HEK293 (cell line): ENCODE results near the gene QSOX1.
A peak's percentile ranks its signal among the peaks of the same experiment; 100 is the strongest.

Source experiments
- CTCF ChIA-PET: fragments of 350-600 bp; formaldehyde crosslinking; extraction: SDS; loops from one replicate; lab custom pipeline; 2021; ENCODE audit warnings: antibody characterized with exemption; lab: Yijun Ruan, JAX
- POLR2A ChIA-PET: fragments of 300-600 bp; formaldehyde crosslinking; extraction: SDS; loops from one replicate; lab custom pipeline; 2020; ENCODE audit warnings: antibody characterized with exemption, inconsistent platforms; lab: Yijun Ruan, JAX
- H3K27ac ChIP-seq: fragments of 200-500 bp; sonication (Bioruptor generic); 2 replicates; pipeline ENCODE4 v1.5.1; 2014; ENCODE audit warnings: low read depth, low read length, control low read depth, inconsistent platforms; ENCODE audit errors: extremely low read depth
- H3K36me3 ChIP-seq, 2 experiments: fragments of 200-500 bp in 1 of 2; sonication (Bioruptor generic) in 1 of 2; 1 replicate in 1 of 2; 2 replicates in 1 of 2; pipeline ENCODE4 v1.5.1; 2014 to 2017; ENCODE audit warnings: inconsistent platforms in 2 of 2, low read length in 2 of 2; ENCODE audit not compliant: control insufficient read depth in 2 of 2, insufficient read depth in 1 of 2
- H3K4me1 ChIP-seq: fragments of 200-500 bp; sonication (Bioruptor generic); 2 replicates; pipeline ENCODE4 v1.5.1; 2014; ENCODE audit warnings: mild to moderate bottlenecking, low read length, inconsistent platforms; ENCODE audit not compliant: control insufficient read depth, insufficient read depth
- H3K4me3 ChIP-seq: 2 replicates; pipeline ENCODE4 v1.5.1; 2011; ENCODE audit warnings: low read depth, mild to moderate bottlenecking, control low read depth, low read length, moderate library complexity
- H3K9me3 ChIP-seq: fragments of 200-500 bp; sonication (Bioruptor generic); 2 replicates; pipeline ENCODE4 v1.5.1; 2014; ENCODE audit warnings: low read depth, low read length, inconsistent platforms; ENCODE audit not compliant: control insufficient read depth, insufficient read depth
- BCL11A ChIP-seq: fragments of 450-650 bp; formaldehyde crosslinking; IDR thresholded peaks from 2 replicates; pipeline ENCODE4 v1.5.1; 2016; ENCODE audit warnings: low read depth, missing biosample characterization, missing genetic modification characterization
- EGR2 ChIP-seq: fragments of 450-650 bp; formaldehyde crosslinking; IDR thresholded peaks from 2 replicates; pipeline ENCODE4 v1.5.1; 2016; ENCODE audit warnings: low read depth, missing biosample characterization, missing genetic modification characterization
- GLI2 ChIP-seq: fragments of 450-650 bp; formaldehyde crosslinking; IDR thresholded peaks from 2 replicates; pipeline ENCODE4; 2017; ENCODE audit warnings: missing biosample characterization, missing genetic modification characterization, low read depth, borderline replicate concordance
- KLF10 ChIP-seq: fragments of 450-650 bp; IDR thresholded peaks from 2 replicates; pipeline ENCODE4 v1.5.1; 2018; ENCODE audit warnings: missing biosample characterization, mild to moderate bottlenecking, missing genetic modification characterization
- KLF9 ChIP-seq: fragments of 450-650 bp; formaldehyde crosslinking; IDR thresholded peaks from 2 replicates; pipeline ENCODE4 v1.5.1; 2016; ENCODE audit warnings: missing biosample characterization, missing genetic modification characterization, low read depth
- MEIS1 ChIP-seq: sonication (generic); formaldehyde crosslinking; IDR thresholded peaks from 2 replicates; pipeline ENCODE4 v1.8.1; 2022; ENCODE audit warnings: missing genetic modification reagents, mild to moderate bottlenecking, borderline replicate concordance
- REPIN1 ChIP-seq: fragments of 450-650 bp; formaldehyde crosslinking; IDR thresholded peaks from 2 replicates; pipeline ENCODE4 v1.5.1; 2017; ENCODE audit warnings: missing biosample characterization, missing genetic modification characterization, low read depth
- SCRT2 ChIP-seq: fragments of 450-650 bp; formaldehyde crosslinking; IDR thresholded peaks from 2 replicates; pipeline ENCODE4 v1.5.1; 2016; ENCODE audit warnings: missing biosample characterization, missing genetic modification characterization
- ZFHX2 ChIP-seq: fragments of 450-650 bp; formaldehyde crosslinking; conservative IDR thresholded peaks from 2 replicates; pipeline ENCODE4 v1.5.1; 2016; ENCODE audit warnings: missing biosample characterization, missing genetic modification characterization
- ZNF114 ChIP-seq: fragments of 450-650 bp; formaldehyde crosslinking; IDR thresholded peaks from 2 replicates; pipeline ENCODE4 v1.5.0; 2017; ENCODE audit warnings: missing biosample characterization, missing genetic modification characterization
- ZNF239 ChIP-seq: fragments of 450-650 bp; formaldehyde crosslinking; IDR thresholded peaks from 2 replicates; pipeline ENCODE4 v1.5.1; 2016; ENCODE audit warnings: missing biosample characterization, missing genetic modification characterization
- ZNF266 ChIP-seq: fragments of 450-650 bp; formaldehyde crosslinking; IDR thresholded peaks from 2 replicates; pipeline ENCODE4 v1.5.1; 2016; ENCODE audit warnings: missing biosample characterization, missing genetic modification characterization, low read depth
- ZNF311 ChIP-seq: fragments of 450-650 bp; formaldehyde crosslinking; IDR thresholded peaks from 2 replicates; pipeline ENCODE4 v1.5.1; 2017; ENCODE audit warnings: missing biosample characterization, missing genetic modification characterization, borderline replicate concordance
- ZNF341 ChIP-seq: fragments of 450-650 bp; formaldehyde crosslinking; IDR thresholded peaks from 2 replicates; pipeline ENCODE4; 2016; ENCODE audit warnings: low read depth, missing biosample characterization, missing genetic modification characterization
- ZNF416 ChIP-seq: fragments of 450-650 bp; formaldehyde crosslinking; IDR thresholded peaks from 2 replicates; pipeline ENCODE4 v1.5.1; 2016; ENCODE audit warnings: missing biosample characterization, missing genetic modification characterization
- ZNF473 ChIP-seq: fragments of 450-650 bp; formaldehyde crosslinking; IDR thresholded peaks from 2 replicates; pipeline ENCODE4 v1.5.1; 2017; ENCODE audit warnings: missing biosample characterization, missing genetic modification characterization
- ZNF561 ChIP-seq: fragments of 450-650 bp; IDR thresholded peaks from 2 replicates; pipeline ENCODE4 v1.5.1; 2018; ENCODE audit warnings: missing biosample characterization, missing genetic modification characterization, borderline replicate concordance
- ZNF629 ChIP-seq: fragments of 450-650 bp; formaldehyde crosslinking; IDR thresholded peaks from 2 replicates; pipeline ENCODE4 v1.5.1; 2017; ENCODE audit warnings: missing biosample characterization, missing genetic modification characterization
- ZNF664 ChIP-seq: fragments of 450-650 bp; formaldehyde crosslinking; IDR thresholded peaks from 2 replicates; pipeline ENCODE4 v1.5.1; 2016; ENCODE audit warnings: missing biosample characterization, missing genetic modification characterization
- ZNF707 ChIP-seq: fragments of 450-650 bp; formaldehyde crosslinking; IDR thresholded peaks from 2 replicates; pipeline ENCODE4 v1.5.1; 2016; ENCODE audit warnings: missing biosample characterization, missing genetic modification characterization
- ZNF776 ChIP-seq: fragments of 450-650 bp; formaldehyde crosslinking; IDR thresholded peaks from 2 replicates; pipeline ENCODE4 v1.5.0; 2017; ENCODE audit warnings: missing biosample characterization, missing genetic modification characterization, borderline replicate concordance
- ZNF791 ChIP-seq: fragments of 450-650 bp; formaldehyde crosslinking; IDR thresholded peaks from 2 replicates; pipeline ENCODE4 v1.5.1; 2016; ENCODE audit warnings: missing biosample characterization, missing genetic modification characterization
- TF ChIP-seq, protein P1 (sequence below): fragments of 450-650 bp; formaldehyde crosslinking; IDR thresholded peaks from 2 replicates; pipeline ENCODE4 v1.5.1; 2016; ENCODE audit warnings: missing biosample characterization, missing genetic modification characterization
- TF ChIP-seq, protein P2 (sequence below): fragments of 450-650 bp; formaldehyde crosslinking; IDR thresholded peaks from 2 replicates; pipeline ENCODE4 v1.5.1; 2016; ENCODE audit warnings: missing biosample characterization, missing genetic modification characterization, low read depth
- TF ChIP-seq, protein P3 (sequence below): fragments of 450-650 bp; formaldehyde crosslinking; IDR thresholded peaks from 2 replicates; pipeline ENCODE4 v1.5.1; 2016; ENCODE audit warnings: missing biosample characterization, missing genetic modification characterization

Gene QSOX1

DNA sequence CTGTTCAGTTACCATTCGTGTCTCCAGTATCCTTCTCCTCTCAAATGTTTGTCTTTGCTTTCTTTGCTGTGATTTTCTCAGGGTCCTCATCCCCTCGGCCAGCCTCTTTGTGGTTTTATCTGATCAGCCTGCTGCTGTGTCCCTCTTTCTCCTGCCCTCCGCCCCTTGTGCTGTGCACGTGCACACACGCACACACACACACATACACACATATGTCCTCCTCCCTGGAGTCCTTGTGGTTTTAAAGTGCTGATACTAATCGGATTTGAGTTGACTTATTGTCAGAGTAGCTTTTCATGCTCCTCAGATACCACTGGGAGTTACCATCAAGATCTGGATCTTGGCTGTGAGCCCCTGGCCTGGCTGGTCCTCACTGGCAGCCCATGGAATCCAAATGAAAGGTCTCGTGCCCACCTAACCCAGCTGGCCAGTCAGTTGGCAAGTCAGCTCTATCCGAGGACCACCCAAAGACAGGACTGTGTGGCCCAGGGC, 34.1 kb downstream of the QSOX1 start:
- no peaks in the 10 kb centered on the region for H3K9me3 ChIP-seq
- no peak overlapping the region for H3K4me3 ChIP-seq
- no peak overlapping the region for H3K27ac ChIP-seq
- TF ChIP-seq GLI2 = no peak
- TF ChIP-seq, protein P1, sequence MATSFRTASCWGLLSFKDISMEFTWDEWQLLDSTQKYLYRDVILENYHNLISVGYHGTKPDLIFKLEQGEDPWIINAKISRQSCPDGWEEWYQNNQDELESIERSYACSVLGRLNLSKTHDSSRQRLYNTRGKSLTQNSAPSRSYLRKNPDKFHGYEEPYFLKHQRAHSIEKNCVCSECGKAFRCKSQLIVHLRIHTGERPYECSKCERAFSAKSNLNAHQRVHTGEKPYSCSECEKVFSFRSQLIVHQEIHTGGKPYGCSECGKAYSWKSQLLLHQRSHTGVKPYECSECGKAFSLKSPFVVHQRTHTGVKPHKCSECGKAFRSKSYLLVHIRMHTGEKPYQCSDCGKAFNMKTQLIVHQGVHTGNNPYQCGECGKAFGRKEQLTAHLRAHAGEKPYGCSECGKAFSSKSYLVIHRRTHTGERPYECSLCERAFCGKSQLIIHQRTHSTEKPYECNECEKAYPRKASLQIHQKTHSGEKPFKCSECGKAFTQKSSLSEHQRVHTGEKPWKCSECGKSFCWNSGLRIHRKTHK (tag by site-specific recombination) = no peak
- no peak for TF ChIP-seq ZNF239
- TF ChIP-seq ZNF473 (tag by site-specific recombination) = no peak
- no peak for TF ChIP-seq REPIN1 (tag by site-specific recombination)
- TF ChIP-seq ZNF114 (tag by site-specific recombination) = no peak
- no peak for TF ChIP-seq ZNF791 (tag by site-specific recombination)
- TF ChIP-seq KLF9 (tag by site-specific recombination) = no peak
- TF ChIP-seq, protein P2, sequence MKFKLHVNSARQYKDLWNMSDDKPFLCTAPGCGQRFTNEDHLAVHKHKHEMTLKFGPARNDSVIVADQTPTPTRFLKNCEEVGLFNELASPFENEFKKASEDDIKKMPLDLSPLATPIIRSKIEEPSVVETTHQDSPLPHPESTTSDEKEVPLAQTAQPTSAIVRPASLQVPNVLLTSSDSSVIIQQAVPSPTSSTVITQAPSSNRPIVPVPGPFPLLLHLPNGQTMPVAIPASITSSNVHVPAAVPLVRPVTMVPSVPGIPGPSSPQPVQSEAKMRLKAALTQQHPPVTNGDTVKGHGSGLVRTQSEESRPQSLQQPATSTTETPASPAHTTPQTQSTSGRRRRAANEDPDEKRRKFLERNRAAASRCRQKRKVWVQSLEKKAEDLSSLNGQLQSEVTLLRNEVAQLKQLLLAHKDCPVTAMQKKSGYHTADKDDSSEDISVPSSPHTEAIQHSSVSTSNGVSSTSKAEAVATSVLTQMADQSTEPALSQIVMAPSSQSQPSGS (tag by site-specific recombination) = no peak
- no peak for TF ChIP-seq ZNF416
- no peak for TF ChIP-seq ZNF311 (tag by site-specific recombination)
- no peak for TF ChIP-seq EGR2 (tag by site-specific recombination)
- no peak for TF ChIP-seq ZNF707 (tag by site-specific recombination)
- TF ChIP-seq ZNF664 = no peak
- TF ChIP-seq, protein P3, sequence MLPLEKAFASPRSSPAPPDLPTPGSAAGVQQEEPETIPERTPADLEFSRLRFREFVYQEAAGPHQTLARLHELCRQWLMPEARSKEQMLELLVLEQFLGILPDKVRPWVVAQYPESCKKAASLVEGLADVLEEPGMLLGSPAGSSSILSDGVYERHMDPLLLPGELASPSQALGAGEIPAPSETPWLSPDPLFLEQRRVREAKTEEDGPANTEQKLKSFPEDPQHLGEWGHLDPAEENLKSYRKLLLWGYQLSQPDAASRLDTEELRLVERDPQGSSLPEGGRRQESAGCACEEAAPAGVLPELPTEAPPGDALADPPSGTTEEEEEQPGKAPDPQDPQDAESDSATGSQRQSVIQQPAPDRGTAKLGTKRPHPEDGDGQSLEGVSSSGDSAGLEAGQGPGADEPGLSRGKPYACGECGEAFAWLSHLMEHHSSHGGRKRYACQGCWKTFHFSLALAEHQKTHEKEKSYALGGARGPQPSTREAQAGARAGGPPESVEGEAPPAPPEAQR = no peak
- ChIA-PET CTCF (interaction anchor here (0.5 to 5.0 kb wide), 46 partner anchors 9 to 573 kb away, joined by 3 to 45 read pairs (median 5); no protein-coding TSS in a partner anchor), POLR2A (interaction anchor here (1.0 to 1.2 kb wide), 2 partner anchors 42 to 313 kb away, joined by 4 to 5 read pairs; partner anchors contain the start of genes ACBD6 and LHX4)
- H3K4me1 ChIP-seq = no peaks in the 10 kb centered on the region
- peaks cover 0 to 38% of the 10 kb centered on the region in 2 experiments; a peak in 1 of 3 replicates for H3K36me3 ChIP-seq

DNA sequence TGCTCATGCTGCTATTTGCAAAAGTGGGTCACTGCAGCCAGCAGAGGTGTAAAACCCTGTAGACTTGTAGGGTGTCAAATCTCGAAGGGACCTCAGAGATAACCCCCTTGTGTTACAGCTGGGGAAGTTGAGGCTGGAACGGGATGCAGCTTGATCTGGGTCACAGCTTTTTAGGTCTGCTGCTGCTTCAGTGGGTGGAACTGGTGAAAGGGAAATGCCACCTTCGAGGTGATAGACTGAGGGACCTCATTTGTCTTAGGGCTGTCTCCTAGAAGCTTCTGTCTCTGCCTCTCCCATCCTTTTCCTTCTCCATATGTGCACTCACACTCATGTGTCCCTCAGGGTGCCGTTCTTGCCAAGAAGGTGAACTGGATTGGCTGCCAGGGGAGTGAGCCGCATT, 35.4 kb downstream of the QSOX1 start:
- no peaks in the 10 kb centered on the region for H3K4me1 ChIP-seq
- CTCF ChIA-PET = interaction anchor here (0.6 to 5.0 kb wide), 8 partner anchors 9 to 976 kb away, joined by 3 to 45 read pairs (median 3); no protein-coding TSS in a partner anchor
- no peak overlapping the region for H3K27ac ChIP-seq
- no peaks in the 10 kb centered on the region for H3K9me3 ChIP-seq
- TF ChIP-seq ZNF629 (tag by site-specific recombination) = no peak
- TF ChIP-seq ZNF266 (tag by site-specific recombination) = no peak
- TF ChIP-seq, all 188 proteins: peak for 0
- Histone ChIP-seq H3K36me3 (peaks cover 0 to 31% of the 10 kb centered on the region in 2 experiments; a peak in 1 of 3 replicates), H3K4me3 (no peak overlapping the region)
- POLR2A ChIA-PET = no interaction called here

DNA sequence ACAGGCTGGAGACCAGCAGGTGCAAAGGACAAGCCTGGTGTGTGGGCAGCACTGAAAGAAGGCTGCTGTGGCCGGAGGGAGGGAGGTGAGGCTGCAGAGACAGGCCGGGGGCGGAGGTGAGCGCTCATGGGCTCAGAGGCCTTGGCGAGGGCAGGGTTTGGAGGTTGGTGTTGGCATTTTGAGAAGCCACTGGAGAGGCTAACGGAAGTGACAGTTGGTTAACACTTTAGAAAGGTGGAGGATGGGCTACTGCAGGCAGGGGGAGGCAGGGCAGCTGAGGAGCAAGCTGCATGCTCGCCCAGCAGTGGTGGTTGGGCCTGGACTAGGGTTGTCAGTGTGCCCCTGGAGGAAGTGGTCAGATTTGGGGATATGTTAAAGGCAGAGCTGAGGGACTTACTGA, 37.5 kb downstream of the QSOX1 start:
- Histone ChIP-seq H3K27ac (no peak overlapping the region), H3K4me3 (no peak overlapping the region), H3K9me3 (no peaks in the 10 kb centered on the region), H3K4me1 (no peaks in the 10 kb centered on the region), H3K36me3 (peaks cover 0 to 28% of the 10 kb centered on the region in 2 experiments; a peak in 1 of 3 replicates)
- TF ChIP-seq MEIS1 (no peak), ZNF561 (tag by site-specific recombination) (no peak), EGR2 (tag by site-specific recombination) (peak; percentile 82), ZNF341 (no peak), SCRT2 (no peak), ZFHX2 (tag by site-specific recombination) (peak; percentile 74), KLF10 (tag by site-specific recombination) (no peak), BCL11A (tag by site-specific recombination) (no peak), ZNF776 (tag by site-specific recombination) (no peak), ZNF473 (tag by site-specific recombination) (no peak)
- ChIA-PET CTCF (interaction anchor here (0.8 kb wide), 1 partner anchor 11 kb away, joined by 3 read pairs; no protein-coding TSS in a partner anchor), POLR2A (no interaction called here)
